Measurements from ENCODE around the gene P2RY11.

The P2RY11 gene

DNA sequence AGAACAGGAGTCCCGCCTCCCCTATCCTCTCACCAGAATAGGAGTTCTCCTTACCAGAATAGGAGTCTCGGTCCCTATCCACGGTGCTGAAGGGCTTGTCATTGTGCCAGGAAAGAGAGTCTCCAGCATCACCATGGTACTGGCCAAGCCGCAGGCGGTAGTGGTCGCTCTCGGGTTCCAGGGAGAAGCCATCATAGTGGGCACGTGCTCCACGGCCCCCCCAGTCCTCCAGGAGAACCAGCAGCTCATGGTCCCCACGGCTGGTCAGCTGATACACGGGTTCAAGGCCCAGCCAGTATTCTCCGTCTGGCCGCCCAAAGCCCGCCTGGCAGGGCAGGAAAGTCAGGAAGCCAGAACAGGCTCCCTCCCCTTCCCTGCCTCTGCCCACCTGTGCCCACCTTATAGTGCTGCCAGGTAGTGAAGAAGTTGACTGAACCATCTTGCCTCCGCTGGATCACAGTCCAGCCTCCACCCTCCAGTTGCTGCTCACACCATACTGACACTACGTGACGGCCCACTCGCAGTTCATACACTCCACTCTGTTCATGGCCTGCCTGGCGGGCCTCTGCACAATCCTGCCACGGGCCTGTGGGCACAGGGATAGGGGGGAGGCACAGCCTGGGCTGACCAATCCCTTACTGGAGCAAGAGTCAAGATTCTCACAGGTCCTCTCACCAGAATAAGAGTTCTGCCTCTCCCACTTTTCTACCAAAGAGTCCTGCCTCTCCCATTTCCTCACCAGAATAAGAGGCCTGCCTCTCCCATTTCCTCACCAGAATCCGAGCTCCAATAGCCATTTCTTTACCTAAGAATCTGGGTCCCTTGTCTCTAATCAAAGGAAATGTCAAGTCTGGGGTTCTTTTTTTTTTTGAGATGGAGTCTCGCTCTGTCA, 18.0 kb upstream of the P2RY11 start:
- no peak for DNase-seq

DNA sequence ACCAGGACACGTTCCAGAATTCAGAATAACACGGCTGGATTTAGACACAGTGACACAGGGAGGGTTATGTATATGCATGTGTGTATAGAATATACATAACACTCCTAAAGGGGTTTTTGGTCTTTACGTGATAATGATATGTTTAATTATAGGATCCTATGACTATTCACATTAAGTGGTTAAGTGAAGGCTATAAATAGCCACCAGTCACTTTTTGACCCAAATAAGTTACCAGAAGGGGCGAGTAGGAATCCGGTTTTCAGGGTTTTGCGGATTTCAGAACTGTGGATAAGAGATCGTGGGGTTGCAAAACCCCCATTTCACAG, 15.9 kb upstream of the P2RY11 start:
- no peak for DNase-seq

DNA sequence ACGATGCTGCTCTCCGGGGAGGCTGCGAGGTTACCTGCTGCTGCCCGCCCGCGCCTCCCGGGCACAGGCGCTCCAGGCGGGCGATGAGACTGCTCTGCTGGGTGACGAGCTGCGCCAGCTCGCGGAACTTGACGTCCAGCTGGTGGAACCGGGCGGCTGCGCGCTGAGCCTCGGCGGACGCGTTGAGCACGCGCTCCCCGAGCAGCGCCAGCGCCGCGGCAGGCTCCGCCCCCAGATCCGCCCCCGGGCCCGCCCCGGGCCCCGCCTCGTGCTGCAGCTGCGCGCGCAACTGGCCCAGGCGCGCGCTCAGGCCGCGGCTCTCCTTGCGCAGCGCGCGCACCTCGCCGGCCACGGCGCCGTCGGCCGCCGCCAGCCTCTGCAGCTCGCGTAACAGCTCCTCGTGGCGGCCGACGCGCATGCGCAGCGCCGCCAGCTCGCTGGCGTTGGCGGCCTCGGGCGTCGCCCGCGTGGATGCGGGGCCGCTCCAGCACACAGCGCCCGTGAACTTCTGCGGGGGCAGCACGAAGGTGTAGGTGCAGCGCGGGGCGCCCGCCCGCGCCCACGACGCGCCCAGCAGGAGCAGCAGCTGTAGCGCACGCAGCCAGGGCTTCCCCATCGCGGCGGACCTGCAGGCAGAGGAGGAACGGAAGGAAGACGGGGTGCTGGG, 15.4 kb upstream of the P2RY11 start:
- peak; percentile 84 for DNase-seq

DNA sequence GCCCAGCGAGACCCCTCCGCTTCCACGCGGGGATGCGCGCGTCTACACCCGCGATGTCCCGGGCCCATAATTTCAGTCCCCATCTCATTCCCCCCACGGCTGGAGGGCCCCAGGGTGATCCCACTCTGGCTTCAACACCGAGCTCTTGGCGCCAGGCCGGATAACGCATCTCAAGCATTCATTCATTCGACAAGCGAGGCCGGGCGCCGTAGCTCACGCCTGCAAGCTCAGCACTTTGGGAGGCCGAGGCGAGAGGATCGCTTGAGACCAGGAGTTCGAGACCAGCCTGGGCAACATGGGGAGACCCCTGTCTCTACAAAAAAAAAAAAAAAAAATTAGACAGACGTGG, 14.9 kb upstream of the P2RY11 start:
- no peak for DNase-seq

DNA sequence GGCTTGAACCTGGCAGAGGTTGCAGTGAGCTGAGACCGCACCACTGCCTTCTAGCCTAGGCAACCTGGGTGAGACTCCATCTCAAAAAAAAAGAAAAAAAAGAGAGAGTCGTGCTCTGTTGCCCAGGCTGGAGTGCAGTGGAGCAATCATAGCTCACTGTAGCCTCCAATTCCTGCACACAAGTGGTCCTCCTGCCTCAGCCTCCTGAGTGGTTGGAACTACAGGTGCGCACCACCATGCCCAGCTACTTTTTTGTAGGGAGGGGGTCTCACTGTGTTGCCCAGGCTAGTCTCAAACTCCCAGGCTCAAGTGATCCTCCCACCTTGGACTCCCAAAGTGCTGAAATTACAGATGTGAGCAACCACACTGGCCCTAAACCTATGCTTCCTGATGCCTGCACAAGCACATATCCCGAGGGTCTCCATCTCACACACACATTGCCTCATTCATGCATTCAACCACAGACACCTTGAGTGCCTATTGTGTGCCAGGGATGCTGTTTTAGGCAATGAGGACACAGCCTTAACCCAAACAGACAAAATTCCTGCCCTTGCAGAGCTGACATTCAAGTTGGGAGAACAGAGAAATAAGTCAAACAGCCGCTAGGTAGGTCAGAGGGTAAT, 11.2 kb upstream of the P2RY11 start:
- no peak for DNase-seq

DNA sequence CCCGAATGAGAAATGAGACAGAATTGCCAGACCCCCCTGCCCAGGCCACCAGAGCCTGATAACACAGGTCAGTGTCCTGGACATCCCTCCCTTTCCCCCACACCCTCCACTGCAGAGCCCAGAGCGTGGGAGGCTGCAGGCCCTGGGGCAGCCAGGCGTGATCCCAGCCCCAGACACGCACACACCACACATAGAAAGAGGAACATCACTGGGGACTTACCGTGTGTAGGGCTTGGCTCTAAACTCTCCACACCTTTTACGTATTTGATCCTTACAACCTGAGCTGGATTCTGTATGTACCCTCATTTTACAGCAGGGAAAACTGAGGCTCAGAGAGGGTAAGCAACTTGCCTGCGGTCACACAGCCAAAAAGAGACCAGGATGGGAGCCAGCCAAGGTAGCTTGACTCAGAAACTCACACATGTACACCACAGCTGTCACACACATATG, 8.7 kb upstream of the P2RY11 start:
- no peak for DNase-seq

DNA sequence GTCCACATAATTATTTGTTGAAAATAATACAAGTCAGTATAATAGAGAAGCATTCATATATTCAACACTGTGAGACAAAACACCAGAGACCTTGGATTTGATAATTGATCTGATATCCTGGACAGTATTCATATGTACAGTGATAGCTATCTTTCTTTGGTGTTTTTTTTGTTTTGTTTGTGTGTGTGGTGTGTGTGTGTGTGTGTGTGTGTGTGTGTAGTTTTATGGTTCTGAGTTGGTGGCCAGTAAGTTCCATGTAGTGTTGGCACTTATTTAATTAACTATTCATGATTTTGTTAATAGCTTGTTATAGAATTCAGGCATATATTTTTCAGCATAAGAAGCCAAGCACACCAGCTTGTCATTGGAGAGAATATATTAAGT, 7.4 kb upstream of the P2RY11 start:
- no peak for DNase-seq

DNA sequence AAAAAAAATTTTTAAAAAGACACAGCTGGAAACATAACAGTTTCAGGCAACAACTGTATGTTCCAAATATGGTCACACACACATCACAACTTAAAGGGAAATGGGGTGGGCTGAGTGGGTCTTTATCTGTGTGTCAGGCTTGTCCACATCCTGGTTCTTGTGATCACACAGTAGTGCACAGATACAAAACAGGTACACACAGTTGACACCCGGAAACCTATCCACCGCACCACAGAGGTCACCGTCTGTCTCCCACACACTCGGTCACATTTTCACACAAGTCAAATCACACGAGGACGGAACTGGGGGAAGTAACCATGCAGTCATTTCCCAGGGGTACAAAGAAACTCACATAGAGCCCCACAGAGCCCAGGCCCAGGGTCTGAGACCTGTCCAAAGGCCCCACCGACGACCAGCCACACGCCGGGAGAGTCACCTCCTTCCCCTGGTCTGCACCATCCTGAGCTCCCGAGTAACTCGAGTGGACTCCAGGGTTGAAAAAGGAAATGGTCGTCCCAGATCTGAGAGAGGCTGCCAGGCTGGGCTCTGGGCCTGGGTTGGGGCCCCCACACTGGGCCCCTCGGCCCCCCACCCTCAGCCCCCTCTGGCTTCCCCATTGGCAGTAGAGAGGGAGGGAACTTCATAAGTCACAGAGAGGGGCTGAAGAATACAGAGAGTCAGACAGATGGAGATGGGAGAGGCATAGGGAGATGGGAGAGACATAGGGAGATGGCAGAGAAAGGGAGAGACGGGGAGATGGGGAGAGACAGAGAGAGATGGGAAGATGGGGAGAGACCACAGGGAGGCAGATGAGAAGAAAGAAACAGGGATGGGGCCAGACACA, 6.6 kb upstream of the P2RY11 start:
- peak; percentile 66 for DNase-seq

DNA sequence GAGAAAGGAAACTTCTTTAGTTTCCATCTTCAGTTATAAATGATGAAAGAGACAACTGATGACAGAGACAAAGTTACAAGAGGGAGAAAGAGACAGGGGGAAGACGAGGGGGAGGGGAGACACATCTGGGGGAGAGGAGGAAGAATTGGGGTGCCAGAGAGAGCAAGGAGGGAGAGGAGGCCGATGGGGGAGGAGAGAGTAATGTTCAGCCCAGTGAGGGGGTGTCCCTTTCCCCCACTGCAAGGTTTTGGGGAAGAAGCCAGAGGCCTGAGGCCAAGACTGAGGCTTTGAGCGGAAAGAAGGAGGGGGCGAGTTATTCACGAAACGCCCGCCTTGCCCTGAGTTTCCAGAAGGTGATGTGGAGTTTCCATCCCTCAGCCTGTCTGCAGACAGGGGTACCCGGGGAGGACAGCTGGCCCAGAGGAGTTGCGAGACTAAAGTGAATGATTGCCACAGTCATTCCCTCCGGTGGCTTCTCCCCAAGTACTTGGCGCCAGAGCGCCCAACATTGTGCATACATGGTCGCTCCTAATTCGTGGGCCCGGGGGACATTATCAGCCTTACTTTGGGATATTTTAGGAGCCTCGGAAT, 5.9 kb upstream of the P2RY11 start:
- peak; percentile 52 for DNase-seq

DNA sequence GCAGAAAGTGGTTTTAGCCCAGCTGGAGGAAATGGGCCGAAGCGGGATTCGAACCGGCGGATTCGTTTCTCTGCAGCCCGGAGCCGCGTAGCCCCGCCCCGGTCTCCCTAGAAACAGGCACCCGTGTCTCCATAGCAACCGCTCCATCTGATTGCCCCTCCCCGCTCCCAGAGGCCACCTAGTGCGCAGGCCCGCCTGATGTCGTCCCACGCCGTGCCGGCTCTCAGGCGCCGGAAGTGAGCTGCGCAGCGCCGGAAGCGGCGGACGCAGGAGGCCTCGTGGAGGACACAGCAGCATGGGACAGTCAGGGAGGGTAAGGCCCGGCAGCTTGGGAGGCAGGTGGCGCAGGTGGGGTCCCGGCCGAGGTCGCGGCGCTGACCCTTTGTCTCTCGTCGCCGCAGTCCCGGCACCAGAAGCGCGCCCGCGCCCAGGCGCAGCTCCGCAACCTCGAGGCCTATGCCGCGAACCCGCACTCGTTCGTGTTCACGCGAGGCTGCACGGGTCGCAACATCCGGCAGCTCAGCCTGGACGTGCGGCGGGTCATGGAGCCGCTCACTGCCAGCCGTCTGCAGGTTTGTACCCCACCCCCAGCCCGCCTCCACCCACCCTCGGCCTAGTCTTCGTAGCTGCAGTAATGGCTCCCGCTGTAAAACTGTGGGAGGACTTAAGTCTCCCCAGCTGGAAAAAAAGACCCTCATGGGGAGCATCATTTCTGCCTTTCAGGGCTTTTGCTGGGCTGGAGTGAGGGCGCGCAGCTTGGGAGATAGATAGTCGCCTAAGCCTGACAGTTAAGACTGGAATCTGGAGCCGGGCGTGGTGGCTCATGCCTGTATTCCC, 5.2 kb upstream of the P2RY11 start, which contains the start of gene PPAN:
Gene PPAN (plus strand): TSS at position 263 of the 837 bp plus-strand sequence. CDS start 33 bp downstream, at position 296.
- peak; percentile 94 for DNase-seq

DNA sequence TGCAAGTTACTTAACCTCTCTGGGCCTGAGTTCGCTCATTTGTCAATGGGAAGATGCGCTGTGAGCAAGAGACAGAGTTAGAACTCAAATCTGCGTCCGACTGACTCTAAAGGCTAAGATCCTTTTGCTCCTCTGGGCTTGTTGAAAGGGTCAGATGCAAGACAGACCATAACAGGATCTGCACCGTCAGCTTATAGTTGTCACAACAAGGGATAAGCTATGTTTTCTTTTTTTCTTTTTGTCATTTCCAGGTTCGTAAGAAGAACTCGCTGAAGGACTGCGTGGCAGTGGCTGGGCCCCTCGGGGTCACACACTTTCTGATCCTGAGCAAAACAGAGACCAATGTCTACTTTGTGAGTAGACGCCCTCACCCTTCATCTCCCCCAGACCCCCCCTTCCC, 4.2 kb upstream of the P2RY11 start:
- no peak for DNase-seq

DNA sequence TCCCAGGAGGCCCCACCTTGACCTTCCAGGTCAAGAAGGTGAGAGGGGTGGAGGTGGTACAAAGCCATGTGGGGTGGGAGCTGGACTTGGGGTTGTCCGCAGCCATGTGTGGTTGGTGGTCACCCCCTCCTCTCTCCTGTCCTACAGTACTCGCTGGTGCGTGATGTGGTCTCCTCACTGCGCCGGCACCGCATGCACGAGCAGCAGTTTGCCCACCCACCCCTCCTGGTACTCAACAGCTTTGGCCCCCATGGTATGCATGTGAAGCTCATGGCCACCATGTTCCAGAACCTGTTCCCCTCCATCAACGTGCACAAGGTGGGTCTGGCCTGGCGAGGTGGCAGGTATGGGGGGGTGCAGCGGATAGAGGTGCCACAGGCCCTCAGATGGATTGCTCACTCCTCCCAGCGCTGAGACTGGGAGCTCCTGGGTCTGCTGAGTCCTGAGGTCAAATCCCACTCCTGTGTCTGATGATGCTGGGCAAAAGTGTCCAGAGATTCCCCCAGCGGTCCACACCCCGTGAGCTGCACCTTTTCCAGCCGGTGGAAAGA, 3.6 kb upstream of the P2RY11 start:
- no peak for DNase-seq

DNA sequence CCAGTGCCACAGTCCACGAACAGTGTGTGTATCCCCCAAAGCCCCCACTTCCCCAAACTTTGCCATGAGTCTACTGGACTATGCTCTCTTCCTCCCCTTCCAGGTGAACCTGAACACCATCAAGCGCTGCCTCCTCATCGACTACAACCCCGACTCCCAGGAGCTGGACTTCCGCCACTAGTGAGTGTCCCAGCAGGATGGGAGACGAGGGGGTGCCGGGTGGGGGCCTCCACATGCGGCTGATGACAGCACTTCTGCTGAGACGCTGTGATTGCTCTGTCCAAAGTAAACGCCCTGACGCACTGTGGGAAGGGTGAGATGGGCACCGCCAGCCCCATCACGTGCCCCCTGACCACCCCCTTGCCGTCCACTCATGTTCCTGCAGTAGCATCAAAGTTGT, 2.0 kb upstream of the P2RY11 start:
- DNase-seq, result no peak

DNA sequence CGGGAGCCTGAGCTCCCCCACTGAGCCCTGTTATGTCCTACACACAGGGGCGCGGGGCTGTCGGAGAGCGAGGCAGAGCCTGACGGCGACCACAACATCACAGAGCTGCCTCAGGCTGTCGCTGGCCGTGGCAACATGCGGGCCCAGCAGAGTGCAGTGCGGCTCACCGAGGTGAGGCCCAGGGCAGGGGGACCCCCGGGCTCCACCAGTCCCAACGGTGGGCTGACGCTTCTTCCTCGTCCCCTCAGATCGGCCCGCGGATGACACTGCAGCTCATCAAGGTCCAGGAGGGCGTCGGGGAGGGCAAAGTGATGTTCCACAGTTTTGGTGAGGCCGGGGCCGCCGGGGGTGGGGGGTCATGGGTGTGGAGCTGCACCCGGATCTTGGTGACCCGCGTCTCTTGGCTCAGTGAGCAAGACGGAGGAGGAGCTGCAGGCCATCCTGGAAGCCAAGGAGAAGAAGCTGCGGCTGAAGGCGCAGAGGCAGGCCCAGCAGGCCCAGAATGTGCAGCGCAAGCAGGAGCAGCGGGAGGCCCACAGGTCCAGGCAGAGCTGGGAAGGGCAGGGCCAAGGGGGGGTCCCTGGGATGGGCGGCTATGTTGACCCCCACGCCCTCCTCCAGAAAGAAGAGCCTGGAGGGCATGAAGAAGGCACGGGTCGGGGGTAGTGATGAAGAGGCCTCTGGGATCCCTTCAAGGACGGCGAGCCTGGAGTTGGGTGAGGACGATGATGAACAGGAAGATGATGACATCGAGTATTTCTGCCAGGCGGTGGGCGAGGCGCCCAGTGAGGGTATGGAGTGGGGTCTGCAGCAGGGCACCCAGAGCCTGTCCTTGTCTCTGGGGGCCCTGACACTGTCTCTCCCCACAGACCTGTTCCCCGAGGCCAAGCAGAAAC, 1.2 kb upstream of the P2RY11 start:
- DNase-seq, result no peak

DNA sequence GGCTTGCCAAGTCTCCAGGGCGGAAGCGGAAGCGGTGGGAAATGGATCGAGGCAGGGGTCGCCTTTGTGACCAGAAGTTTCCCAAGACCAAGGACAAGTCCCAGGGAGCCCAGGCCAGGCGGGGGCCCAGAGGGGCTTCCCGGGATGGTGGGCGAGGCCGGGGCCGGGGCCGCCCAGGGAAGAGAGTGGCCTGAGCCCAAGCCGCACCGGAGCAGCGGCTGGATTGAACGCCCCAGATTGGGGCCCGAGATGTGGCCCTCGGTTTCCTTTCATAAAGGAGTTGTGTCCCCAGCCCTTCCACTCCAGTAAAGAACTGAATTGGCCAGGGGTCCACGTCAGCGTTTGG, 548 bp upstream of the P2RY11 start:
- no peak for DNase-seq

DNA sequence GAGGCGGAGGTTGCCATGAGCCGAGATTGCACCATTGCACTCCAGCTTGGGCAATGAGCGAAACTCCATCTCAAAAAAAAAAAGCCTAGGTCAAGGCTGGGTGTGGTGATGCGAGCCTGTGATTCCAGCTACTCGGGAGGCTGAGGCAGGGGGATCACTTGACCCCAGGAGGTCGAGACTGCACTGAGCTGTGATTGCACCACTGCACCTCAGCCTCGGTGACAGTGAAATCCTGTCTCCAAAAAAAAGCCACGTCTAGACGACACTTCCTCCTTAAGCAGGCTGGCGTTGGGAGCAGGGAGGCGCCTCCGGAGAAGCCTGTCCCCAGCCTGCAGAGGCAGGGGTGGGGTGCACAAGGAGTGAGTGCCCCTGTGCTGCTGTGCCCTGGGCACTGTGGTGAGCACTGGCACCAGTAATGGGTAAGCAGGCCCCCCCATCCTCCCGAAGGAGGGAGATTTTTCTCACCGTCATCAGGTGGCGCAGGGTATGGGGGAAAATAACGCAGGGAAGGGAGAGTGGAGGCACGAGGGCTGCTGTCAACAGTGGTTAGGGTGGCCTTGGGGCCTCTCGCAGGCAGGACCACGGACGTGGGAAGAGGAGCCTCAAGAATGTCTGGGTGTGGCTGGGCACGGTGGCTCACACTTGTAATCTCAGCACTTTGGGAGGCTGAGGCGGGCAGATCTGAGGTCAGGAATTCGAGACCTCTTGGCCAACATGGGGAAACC, 706 bp downstream of the P2RY11 start:
- peak; percentile 57 for DNase-seq

DNA sequence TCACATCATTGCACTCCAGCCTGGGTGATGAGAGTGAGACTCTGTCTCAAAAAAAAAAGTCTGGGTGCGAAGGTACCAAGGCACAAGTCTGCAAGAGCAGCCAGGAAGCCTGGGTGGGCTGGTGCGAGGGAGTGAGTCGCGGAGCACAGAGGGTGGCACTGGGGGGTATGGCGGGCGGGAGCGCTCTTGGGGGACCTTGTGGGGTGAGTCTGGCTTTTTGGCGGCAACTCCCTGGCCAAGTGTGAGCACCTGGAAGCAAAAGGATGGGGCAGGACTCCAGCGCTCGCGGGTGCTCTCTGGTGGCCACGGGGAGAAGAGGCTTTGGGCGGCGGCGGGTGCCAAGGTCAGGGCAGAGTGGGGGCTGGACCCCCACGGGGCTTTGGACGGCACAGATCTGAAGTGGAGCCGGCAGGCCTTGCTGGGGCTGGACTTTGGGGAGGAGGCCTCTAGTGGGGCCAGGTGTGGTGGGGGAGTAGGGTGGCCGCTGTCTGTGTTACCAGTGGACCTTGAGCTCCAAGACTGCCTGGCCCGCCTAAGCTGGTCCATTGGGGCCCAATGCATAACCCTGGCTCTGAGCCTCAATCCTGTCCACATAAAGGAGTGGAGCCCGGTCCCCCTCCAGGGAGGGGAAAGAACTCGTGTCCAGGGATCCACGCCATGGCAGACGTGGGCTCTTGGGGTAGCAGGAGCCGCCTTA, 1.6 kb downstream of the P2RY11 start:
- peak; percentile 66 for DNase-seq

DNA sequence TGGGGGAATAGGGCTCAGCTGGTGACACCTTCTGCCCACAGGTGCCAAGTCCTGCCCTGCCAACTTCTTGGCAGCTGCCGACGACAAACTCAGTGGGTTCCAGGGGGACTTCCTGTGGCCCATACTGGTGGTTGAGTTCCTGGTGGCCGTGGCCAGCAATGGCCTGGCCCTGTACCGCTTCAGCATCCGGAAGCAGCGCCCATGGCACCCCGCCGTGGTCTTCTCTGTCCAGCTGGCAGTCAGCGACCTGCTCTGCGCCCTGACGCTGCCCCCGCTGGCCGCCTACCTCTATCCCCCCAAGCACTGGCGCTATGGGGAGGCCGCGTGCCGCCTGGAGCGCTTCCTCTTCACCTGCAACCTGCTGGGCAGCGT, 2.1 kb downstream of the P2RY11 start:
- DNase-seq, result no peak

Data from T-helper 9 cell (primary cell).